ENCODE data around the gene FRRS1.

GRCh38 chr1:99801584-99801983 lies 35.1 kb upstream of the FRRS1 start:
- TF ChIP-seq CTCF (IDR thresholded peaks at IDR 0.05) (no peak), POLR2A (IDR thresholded peaks at IDR 0.05) (no peak)
